ENCODE results near the gene CSMD2.

DNA sequence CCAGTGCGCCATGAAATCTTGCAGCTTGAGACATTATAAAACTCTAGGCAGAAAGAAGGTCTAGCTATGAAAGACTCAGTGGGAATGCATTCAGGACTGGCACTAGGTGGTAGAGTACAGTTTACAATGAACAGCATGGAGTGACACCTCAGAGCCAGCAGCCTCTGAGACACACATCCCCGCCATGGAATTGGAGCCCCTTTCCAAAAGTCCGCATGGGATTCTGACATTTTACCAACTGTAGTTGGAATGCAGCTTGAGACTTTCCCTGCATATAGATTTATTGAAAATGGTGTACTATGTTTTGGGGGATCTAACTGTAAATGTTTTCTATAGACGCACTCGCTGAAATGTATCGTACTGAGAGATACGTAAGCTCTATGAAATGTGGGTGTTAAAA is 576.3 kb downstream of the CSMD2 start:
- TF ChIP-seq ELF1 (IDR thresholded peaks at IDR 0.05; ENCODE audit: borderline replicate concordance, low read depth) = no peak
- no peak for TF ChIP-seq POLR2AphosphoS5 (IDR thresholded peaks at IDR 0.05; ENCODE audit: low read depth, low read length)
- no peak for TF ChIP-seq CEBPB (IDR thresholded peaks at IDR 0.05; ENCODE audit: low read depth)
- no peak for TF ChIP-seq CTCF (IDR thresholded peaks at IDR 0.05 in 2 of 3, conservative IDR thresholded peaks at IDR 0.05 in 1 of 3; ENCODE audit: borderline replicate concordance in 1 of 3, insufficient read depth in 1 of 3, low read depth in 2 of 3, low read length in 2 of 3)
- no peak for TF ChIP-seq RAD21 (IDR thresholded peaks at IDR 0.05; ENCODE audit: low read depth)
- no peak for TF ChIP-seq EZH2 (IDR thresholded peaks at IDR 0.05)
- TF ChIP-seq REST (IDR thresholded peaks at IDR 0.05; ENCODE audit: low read depth) = no peak
- no peak for TF ChIP-seq POLR2A (IDR thresholded peaks at IDR 0.05; ENCODE audit: borderline replicate concordance, extremely low read depth, insufficient read depth, insufficient read length)
- TF ChIP-seq ZNF274 (IDR thresholded peaks at IDR 0.05; ENCODE audit: low read depth, low read length) = no peak
- TF ChIP-seq ZBTB33 (IDR thresholded peaks at IDR 0.05; ENCODE audit: extremely low read depth, insufficient replicate concordance, low read length) = no peak
- TF ChIP-seq EZH2phosphoT487 (IDR thresholded peaks at IDR 0.05; ENCODE audit: borderline replicate concordance) = no peak
- TF ChIP-seq FOSL1 (IDR thresholded peaks at IDR 0.05; ENCODE audit: low read depth) = no peak
- no peak for TF ChIP-seq SIN3A (IDR thresholded peaks at IDR 0.05; ENCODE audit: low read depth)
- TF ChIP-seq JUND (IDR thresholded peaks at IDR 0.05) = no peak
